ENCODE measurements around the gene COL6A2. TPM values are rescaled to one million over a fixed set of nuclear protein-coding genes. Genes with fewer than 3 reads are reported as not detected.
"Not testable (repeated sequence)": the region's sequence is repeated elsewhere in the genome, so short reads cannot be mapped to it uniquely, and the experiment has no call there.

COL6A2 gene
- total RNA-seq, 1 donor from 2014 or later = 1.2 TPM

DNA sequence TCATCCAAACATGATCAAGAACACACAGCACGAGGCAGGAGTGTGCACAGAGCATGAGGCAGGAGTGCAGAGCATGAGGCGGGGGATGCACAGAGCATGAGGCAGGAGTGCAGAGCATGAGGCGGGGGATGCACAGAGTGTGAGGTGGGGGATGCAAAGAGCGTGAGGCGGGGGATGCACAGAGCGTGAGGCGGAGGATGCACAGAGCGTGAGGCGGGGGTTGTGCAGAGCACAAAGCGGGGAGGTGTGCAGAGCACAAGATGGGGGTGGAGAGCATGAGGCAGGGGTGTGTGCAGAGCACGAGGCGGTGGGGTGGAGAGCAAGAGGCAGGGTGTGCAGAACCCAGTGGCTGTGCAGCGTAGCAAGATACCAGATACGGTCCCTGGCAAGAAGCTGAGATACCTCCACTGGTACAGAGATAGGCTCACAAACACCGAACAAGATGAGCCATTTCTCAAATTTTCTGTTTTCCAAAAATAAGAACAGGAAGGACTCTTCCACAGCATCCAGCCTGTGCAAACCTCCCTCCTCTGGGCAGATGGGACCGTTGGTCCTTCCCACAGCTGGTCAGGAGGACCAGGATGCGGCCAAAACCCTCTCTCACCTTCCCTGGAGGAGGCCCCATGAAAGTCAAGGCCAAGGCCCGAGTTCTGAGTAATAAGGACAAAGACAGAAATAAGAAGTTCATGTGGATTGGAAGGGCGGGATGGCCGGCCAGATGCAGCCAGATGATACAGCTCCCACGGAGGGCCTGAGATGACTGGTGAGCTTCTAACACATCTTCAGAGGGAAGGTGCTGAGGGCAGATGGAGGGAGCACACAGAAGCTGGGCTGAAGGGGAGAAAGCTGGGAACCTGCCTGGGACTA is 74.3 kb downstream of the COL6A2 start:
- DNase-seq (ENCODE audit: low read depth, low spot score) = no peak

GRCh38 chr21:46172863-46173528 is 75.1 kb downstream of the COL6A2 start:
- DNase-seq (ENCODE audit: low read depth, low spot score) = no peak

GRCh38 chr21:46173573-46173972 is 75.7 kb downstream of the COL6A2 start:
- no peak for DNase-seq (ENCODE audit: low read depth, low spot score)

GRCh38 chr21:46176443-46177129 is 78.7 kb downstream of the COL6A2 start:
- not testable (repeated sequence) for DNase-seq (ENCODE audit: low read depth, low spot score)

DNA sequence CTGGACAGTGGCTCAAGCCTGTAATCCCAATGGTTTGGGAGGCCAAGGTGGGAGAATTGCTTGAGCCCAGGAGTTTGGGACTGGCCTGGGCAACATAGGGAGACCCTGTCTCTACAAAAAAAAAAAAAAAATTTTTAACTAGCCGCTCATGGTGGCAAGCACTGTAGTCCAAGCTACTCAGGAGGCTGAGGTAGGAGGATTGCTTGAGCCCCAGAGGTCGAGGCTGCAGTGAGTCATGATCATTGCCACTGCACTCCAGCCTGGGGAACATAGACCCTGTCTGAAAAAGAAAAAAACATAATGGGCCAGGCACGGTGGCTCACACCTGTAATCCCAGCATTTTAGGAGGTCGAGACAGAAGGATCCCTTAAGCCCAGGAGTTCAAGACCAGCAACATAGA is 81.0 kb downstream of the COL6A2 start:
- no peak for DNase-seq (ENCODE audit: low read depth, low spot score)

Other genes starting within 250 kb of the COL6A2 start
- gene COL6A1, start 116.3 kb upstream of the COL6A2 start, total RNA-seq = 15.8 and 18.7 TPM in 2 replicates
- gene FTCD, start 57.5 kb downstream of the COL6A2 start, total RNA-seq = 0.25 TPM in 1 of 2 replicates, not detected in the other
- 6.9 and 7.5 TPM in 2 replicates for gene SPATC1L, start 86.3 kb downstream of the COL6A2 start, total RNA-seq
- gene LSS, start 130.7 kb downstream of the COL6A2 start, total RNA-seq = 69.8 and 101 TPM in 2 replicates
- 87.0 and 95.6 TPM in 2 replicates for gene MCM3AP, start 187.5 kb downstream of the COL6A2 start, total RNA-seq
- 8.3 and 8.7 TPM in 2 replicates for gene YBEY, start 188.2 kb downstream of the COL6A2 start, total RNA-seq
- 4.1 and 6.9 TPM in 2 replicates for gene C21orf58, start 225.8 kb downstream of the COL6A2 start, total RNA-seq
- gene PCNT, start 226.0 kb downstream of the COL6A2 start, total RNA-seq = 18.1 and 31.5 TPM in 2 replicates